HG03378 (cell line): ENCODE data around the gene YWHAQ.
"Not testable (repeated sequence)": the region's sequence is repeated elsewhere in the genome, so short reads cannot be mapped to it uniquely, and the experiment has no call there.

Experiments
- ATAC-seq: cut with Tn5 transposase; IDR thresholded peaks from one replicate; pipeline ENCODE4 v1.9.1; 2021; ENCODE audit warnings: mild to moderate bottlenecking, moderate library complexity; ENCODE audit not compliant: unreplicated experiment

The YWHAQ gene

DNA sequence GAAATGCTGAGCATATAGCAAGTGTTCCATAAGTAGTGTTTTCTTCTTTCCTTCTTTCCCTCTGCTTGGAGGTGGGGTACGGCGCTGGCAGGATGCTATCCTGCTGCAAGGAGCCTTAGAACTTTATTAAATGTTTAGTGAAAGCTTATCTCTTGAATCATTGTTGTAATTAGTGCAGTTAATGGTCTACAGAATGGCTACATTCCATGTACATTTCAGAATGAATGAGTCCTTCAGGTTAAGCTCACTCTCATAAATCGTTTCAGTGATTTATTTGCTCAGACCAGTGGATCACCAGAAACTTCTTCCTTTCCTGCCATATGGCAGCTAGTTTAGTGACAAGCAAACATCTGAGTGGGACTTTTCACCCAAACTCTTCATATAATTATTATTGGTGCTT is 3.3 kb upstream of the YWHAQ start:
- no peak for ATAC-seq

DNA sequence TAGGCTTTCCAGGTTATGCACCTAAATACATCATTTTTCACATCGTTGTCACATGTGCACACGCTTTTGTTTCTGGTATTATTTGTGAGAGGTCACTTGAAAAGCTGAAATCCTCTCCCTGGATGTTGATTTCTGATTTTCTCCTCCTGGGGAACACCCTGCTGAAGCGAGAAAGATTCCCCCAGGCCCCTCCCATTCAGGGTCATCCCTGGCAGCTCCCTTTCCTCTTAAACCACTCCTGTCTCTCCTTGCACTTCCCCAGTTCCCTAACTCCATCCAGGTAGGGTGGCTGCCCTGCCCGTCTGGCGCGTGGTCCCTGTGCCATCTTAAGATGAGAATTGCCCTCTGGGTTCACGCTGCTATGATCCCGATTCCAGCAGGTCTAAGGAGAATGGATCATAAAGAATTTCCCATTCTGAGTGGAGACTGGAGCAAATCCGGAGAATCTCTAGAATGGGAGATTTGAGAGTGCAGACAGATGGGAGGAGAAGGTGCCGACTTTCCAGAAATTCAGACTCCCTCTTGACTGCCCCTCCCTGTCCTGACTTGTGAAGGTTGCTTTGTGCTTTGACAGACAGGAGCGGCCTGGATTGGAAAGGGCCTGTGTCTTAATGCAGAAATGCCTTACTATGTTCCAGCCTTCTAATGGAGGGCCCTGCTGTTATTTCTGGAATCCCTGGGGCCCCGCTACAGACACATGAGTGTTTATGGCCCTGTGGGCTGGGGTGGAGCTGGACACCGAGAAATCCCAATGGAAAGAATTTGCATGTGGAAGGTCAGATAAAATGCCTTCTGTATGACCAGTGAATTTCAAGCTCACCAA is 1.3 kb upstream of the YWHAQ start:
- no peak for ATAC-seq

DNA sequence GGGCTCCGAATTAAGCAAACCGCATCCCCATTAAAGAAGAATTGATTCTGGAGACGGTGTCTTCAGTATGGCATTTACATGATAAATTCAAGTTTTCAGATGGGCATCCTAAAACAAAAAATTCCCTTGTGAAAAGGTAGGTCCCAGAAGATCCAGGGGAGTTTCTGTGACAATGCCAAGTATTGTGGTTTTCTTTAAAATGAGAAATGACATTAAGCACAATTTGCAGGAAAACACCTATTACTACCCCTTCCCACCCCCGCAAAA is 689 bp upstream of the YWHAQ start:
- ATAC-seq, result no peak

DNA sequence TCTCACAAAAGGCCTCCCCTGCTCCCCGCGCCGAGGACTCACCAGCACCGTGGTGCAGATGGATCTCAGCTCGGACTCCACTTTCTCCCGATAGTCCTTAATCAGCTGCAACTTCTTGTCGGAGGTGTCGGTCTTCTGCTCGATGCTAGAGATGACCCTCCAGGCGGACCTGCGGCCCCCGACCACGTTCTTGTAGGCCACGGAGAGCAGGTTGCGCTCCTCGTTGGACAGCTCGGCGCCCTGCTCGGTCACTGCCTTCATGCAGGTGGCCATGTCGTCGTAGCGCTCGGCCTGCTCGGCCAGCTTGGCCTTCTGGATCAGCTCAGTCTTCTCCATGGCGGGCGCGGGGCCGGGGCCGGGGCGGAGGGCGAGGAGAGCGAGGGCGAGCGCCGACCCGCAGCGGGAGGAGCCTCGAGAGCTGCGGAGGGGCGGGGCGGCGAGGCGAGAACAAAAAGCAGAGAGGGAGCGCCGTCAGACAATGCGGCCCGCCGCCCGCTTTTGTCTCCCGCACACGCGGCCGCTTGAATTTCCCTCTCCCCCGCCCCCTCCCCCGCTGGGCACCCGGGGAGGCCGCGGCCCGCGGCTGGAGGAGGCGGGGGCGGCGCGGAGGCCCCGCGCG is 571 bp downstream of the YWHAQ start:
- peak; percentile 29 for ATAC-seq

DNA sequence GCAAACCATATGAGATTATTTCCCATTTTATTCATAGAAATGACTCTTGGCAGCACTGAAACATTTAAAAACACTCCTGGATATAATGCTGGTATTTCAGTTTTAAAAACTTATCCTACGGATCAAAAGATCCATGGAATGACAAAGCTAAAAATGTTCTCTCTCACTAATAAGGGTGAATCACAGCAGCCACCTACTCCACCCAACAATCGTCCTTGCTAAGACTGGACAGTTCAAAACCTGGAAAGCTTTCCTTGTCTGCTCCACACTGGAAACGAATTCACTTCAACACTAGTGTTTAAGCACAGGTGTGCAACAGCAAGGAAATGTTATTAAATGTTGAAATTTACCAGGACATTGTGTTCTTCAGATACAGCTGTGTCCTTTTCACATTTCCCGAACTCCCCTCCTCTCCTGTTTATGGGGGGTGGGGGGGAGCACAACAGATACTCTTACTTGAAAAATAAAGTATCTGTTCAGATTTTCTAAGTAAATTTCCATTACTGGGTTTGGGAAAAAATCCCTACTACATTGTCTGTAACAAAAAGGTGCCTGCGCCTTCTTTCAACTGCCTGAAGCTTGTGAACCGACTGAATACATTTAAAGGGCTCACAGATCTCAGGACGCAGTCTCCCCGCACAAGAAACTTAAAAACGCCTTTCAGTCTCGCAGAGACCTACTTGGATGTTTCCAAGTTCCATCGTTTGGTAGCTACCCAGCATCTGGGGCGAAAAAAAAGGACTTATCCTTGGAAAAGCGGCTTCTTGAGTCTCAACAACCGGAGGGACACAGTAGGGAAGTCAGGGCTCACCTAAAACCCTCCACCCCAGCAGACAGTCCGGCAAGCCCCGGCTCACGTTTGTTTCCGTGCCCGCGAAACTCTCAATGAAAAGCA is 1.3 kb downstream of the YWHAQ start:
- ATAC-seq, result no peak

DNA sequence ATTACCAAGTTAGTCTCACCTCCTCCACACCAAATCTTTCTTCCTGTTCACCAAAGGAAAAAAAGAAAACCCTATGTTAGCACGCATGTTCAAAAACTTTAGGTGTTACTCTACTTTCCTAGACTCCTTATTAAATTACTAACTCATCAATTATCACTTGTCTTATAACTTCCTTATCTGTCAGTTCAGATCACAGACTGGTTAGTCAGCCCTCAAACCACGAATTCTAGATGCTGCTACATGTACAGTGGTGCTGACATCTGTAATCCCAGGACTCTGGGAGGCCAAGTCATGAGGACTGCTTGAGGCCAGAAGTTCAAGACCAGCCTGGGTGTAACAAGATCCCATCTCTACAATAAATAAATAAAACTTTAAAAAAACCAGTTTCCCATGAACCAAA is 3.5 kb downstream of the YWHAQ start:
- ATAC-seq, result no peak

DNA sequence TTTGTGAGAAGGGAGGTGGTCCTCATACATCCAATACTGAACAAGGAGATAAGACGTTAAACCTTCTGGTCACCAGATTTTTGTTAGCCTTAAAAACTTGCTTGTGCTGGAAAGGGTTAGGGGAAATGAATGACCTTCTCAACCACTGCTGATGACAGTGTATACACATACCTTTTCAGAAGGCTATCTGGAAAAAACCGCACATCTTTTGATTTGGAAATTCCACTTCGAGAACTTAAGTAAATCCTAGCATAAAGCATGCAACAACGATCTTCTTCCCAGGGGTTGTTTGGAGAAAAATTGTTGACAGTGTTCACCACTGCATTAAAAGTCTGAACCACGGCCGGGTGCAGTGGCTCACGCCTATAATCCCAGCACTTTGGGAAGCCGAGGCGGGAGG is 7.6 kb downstream of the YWHAQ start:
- no peak for ATAC-seq

DNA sequence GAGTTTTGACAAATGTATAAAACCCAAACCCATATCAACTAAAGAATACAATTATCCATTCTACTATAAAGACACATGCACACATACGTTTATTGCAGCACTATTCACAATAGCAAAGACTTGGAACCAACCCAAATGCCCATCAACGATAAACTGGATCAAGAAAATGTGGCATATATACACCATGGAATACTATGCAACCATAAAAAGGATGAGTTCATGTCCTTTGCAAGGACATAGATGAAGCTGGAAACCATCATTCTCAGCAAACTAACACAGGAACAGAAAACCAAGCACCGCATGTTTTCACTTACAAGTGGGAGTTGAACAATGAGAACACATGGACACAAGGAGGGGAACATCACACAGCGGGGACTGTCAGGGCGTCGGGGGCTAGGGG is 9.1 kb downstream of the YWHAQ start:
- not testable (repeated sequence) for ATAC-seq

DNA sequence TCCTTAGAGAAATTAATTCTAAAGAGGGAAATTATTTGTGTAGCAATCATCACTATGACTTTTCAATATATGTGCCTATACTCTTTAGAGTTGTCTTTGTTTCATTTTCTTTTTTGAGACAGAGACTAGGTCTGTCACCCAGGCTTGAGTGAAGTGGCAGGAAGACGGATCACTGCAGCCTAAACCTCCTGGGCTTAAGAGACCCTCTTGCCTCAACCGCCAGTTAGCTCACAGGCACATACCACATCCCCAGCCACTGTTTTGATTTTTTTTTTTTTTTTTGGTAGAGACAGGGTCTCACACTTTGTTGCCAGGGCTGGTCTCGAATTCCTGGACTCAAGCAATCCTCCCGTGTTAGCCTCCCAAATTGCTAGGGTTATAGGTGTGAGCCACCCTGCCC is 12.4 kb downstream of the YWHAQ start:
- ATAC-seq, result no peak

DNA sequence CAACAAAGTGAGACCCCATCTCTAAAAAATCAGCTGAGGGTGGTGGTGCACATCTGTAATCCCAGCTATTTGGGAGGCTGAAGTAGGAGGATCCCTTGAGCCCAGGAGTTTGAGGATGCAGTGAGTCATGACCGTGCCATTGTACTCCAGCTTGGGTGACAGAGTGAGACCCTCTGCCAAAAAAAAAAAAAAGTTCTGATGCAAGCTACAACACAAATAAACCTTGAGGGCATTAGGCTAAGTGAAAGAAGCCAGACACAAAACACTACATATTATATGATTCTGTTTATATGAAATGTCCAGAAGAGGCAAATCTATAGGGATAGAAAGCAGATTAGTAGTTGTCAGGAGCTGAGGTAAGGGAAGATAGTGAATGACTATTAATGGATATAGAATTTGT is 13.0 kb downstream of the YWHAQ start:
- no peak for ATAC-seq

DNA sequence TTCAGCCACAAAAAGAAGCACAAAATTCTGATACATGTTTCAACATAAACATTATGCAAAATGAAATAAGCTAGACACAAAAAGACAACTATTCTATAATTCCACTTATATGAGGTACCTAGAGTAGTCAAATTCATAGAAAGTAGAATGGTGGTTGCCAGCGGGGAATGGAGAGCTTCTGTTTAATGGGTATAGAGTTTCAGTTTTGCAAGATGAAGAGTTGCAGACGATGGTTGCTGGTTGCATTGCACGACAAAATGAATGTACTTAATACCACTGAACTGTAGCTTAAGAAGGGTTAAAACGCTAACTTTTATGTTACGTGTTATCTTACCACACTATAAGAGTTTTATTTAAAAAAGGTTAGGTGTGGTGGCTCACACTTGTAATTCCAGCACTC is 13.5 kb downstream of the YWHAQ start:
- ATAC-seq, result no peak

DNA sequence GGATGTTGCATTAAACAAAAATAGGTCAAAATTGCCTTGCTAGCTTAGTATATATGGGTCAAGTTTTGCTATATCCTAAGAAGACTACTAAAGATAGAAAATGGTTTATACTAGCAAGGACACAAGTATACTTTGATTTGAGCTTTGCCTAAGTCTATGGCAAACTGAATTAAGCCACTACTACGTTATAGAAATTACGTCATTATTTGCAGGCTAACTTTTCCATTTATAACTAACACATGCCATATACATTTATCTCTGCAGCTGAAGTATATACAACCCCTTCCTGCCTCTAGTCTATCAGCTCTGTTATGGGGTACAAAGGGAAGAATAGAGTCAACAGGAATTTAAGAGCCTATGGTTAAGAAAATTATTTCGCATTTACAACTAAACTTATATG is 16.2 kb downstream of the YWHAQ start:
- ATAC-seq, result no peak

DNA sequence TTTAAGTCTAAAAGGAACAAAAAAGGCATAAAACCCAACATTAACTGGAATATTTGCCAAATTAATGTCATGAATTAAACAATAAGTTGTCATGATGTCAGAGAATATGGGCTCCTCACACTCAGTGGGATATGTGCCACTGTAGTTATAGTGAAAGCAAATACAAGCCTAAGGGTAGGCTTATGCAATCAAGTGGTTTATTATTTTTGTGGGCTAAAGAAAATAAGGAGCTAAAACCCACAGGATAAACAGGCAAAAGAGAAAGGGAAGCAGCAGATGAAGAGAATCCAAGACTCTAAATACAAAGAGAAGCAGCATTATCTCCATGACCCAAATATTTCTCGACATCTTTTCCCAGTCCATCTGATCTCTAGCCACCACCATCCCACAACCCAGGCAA is 17.5 kb downstream of the YWHAQ start:
- no peak for ATAC-seq

DNA sequence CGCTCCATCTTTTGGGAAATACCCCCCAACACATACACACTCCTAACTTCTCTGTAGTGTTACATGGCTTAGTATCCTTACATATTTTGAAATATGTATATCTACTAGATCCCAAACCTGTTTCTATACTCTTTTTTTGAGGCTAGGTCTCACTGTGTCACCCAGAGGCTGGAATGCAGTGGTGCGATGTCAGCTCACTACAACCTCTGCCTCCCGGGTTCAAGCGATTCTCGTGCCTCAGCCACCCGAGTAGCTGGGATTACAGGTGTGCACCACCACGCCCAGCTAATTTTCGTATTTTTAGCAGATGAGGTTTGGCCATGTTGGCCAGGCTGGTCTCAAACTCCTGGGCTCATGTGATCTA is 19.3 kb downstream of the YWHAQ start:
- ATAC-seq, result not testable (repeated sequence)

DNA sequence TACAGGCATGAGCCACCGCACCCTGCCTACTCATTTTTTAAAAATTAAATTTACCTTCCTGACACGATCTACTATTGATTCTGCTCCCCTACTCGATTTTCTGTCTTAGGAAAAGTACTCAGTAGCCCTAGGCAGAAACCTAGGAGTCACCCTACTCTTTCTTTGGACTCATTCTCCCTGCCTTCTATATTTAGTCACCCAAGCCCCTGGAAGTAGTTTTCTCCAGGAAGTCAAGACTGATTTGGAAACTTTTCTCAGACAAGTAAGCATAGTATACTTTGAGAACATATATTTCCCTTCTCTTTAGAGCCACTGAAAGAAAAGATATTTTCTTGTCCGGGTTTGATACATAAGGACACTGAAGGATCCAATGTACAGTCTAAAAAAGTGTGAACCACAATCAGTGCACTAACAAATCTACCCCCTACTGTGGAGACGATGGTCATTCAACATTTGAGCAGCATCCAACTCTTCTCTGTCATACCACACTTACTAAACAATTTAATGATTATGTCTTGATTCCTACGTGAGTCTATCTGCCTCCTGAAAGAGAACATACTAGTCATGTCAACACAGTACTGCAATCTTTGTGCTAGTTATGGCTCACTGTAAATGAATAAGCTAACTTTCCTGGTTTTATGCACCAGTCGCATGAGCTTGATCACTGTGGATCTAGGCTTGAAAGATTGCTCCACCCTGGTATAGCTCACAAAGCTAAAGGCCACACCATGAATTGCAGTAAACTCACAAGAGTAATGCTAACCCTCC is 19.8 kb downstream of the YWHAQ start:
- ATAC-seq, result no peak

DNA sequence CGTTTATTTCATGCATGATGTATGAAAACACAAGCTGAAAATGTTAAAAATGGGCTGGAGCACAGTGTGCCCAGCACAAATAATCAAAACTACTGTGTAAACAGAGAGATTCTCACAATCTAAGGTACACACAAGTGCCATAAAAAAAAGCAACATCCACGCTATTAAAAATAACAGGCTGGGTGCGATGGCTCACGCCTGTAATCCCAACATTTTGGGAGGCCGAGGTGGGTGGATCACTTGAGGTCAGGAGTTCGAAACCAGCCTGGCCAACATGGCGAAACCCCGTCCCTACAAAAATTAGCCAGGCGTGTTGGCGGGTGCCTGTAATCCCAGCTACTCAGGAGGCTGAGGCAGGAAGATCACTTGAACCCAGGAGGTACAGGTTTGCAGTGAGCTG is 22.3 kb downstream of the YWHAQ start:
- ATAC-seq, result not testable (repeated sequence)

DNA sequence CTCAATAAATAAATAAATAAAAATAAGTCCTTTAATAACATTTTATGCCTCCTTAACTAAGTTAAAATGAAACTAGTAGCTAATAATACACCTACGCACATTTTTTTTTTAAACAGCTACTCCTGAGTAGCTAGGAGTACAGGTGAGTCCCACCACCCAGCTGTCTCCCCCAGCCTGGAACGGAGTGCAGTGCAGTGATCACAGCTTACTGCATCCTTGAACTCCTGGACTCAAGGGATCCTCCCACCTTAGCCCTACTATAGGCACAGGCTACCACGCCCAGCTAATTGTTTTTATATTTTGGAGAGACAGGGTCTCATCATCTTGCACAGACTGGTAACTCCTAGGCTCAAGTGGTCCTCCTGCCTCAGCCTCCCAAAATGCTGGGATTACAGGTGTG is 28.4 kb downstream of the YWHAQ start:
- no peak for ATAC-seq

DNA sequence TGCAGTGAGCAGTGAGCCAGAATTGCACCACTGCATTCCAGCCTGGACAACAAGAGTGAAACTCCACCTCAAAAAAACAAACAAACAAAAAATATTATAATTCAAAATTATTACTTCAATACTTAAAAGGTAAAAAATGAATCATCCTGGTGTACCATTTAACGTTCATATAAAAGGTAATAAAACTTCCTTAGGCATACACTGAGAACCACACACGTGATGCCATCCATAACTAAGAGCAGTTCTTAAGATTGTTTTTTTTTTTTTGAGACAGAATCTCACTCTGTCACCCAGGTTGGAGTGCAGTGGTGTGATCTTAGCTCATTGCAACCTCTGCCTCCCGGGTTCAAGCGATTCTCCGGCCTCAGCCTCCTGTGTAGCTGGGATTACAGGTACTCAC is 29.4 kb downstream of the YWHAQ start:
- no peak for ATAC-seq

DNA sequence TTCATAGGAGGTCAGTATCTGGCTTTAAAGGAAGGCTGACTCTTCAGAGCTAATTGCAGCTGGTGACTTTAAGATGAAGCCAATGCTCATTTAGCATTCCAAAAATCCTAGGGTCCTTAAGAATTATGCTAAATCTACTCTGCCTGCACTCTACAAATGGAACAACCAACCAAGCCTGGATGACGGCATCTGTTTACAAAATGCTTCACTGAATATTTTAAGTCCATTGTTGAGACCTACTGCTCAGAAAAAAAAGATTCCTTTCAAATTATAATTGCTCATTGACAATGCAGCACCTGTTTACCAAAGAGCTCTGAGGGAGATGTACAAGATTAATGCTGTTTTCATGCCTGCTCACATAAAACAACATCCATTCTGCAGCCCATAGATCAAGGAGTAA is 31.4 kb downstream of the YWHAQ start:
- ATAC-seq, result no peak

DNA sequence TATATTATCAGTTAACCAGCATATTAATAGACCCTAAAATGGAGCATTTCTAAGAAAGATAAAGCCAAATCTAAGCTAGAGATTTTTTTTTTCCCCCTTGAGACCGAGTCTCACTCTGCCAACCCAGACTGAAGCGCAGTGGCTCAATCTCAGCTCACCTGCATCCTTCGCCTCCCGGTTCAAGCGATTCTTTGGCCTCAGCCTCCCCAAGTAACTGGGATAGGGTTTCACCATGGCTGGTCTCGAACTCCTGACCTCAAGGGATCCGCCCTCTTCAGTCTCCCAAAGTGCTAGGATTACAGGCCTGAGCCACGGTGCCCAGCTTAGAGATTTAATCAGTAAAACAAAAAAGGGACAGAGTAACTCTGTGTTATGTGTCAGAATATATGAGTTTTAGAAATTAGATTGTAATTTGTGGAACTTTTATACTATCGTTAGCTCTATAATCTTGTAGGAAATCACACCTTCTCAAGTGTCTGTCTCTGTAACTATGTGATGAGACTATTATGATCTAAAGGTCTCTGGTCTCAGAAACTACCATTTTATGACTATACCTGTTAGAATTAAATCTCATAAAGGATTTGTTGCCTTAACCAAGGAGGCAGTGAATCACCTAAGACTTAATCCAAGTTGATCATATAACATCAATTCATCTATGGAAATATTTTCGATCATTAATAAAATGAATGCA is 34.0 kb downstream of the YWHAQ start:
- no peak for ATAC-seq

DNA sequence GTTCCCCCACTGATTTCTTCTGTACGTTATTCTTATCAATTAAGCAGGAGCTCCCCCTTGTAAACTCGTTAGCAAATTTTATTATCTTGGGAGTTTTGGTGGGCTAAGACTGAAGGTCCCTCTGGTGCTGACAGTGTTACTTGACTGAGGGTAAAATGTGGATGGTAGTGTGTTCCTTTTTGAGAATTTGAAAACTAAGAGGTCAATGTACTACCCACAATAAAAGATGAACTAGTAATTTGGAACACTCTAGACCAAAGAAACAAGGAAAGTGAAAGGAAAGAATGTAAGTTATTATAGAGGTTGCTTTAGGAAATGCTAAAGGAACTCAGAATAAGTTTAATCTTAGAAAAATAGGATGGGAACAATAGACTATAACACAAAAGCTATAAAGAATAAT is 35.1 kb downstream of the YWHAQ start:
- ATAC-seq, result no peak
